HCT116 (cell line): ENCODE measurements around the gene MED19. TPM values are rescaled to one million over a fixed set of nuclear protein-coding genes. Genes with fewer than 3 reads are reported as not detected.

Experiments used
- ATAC-seq: fragments of 200-7000 bp; cut with Tn5 transposase; 2 replicates; pipeline ENCODE4 v1.9.1; 2020; ENCODE audit warnings: mild to moderate bottlenecking, moderate library complexity
- BruUV-seq: library from RNA; stranded (reverse); fragments of 400-500 nt; replicated peaks from 2 replicates; lab custom pipeline; 2021; lab: Mats Ljungman, UMichigan
- CTCF ChIA-PET: fragments of 300-600 bp; sonication (Branson Sonifier 250); formaldehyde crosslinking; loops from one replicate; lab custom pipeline; 2021; ENCODE audit warnings: antibody characterized with exemption; lab: Charles Lee
- POLR2A ChIA-PET: fragments of 300-600, 350-600 bp; sonication (Branson Sonifier 250); formaldehyde crosslinking; loops from one replicate; lab custom pipeline; 2021; ENCODE audit warnings: antibody characterized with exemption; lab: Charles Lee
- RAD21 ChIA-PET, 2 experiments: fragments of 300-600 bp; sonication (Branson Sonifier 250); formaldehyde crosslinking; loops; one replicate each; lab custom pipeline; 2023; ENCODE audit warnings: low total read pairs in 2 of 2; ENCODE audit not compliant: uncharacterized antibody in 2 of 2, unreplicated experiment in 2 of 2, low non-redundant PET in 1 of 2; lab: Charles Lee
- DNase-seq: peaks from one replicate; pipeline ENCODE4 v3.0.0-alpha.2; 2010; ENCODE audit warnings: low read depth, low spot score
- H2AFZ ChIP-seq: fragments of 200-600 bp; shearing (Covaris generic), sonication (generic); 2 replicates; pipeline ENCODE4 v1.6.1; 2017; ENCODE audit warnings: low read depth, mixed run types, mixed read lengths, antibody characterized with exemption, low read length; ENCODE audit not compliant: poor library complexity, severe bottlenecking
- H3K27ac ChIP-seq: 2 replicates; pipeline ENCODE4 v1.5.1; 2012; ENCODE audit warnings: low read depth, low read length
- H3K27me3 ChIP-seq: fragments of 200-600 bp; sonication (generic); 2 replicates; pipeline ENCODE4 v1.6.1; 2016; ENCODE audit warnings: mixed run types, low read length, mixed read lengths; ENCODE audit not compliant: insufficient read depth
- H3K36me3 ChIP-seq, 2 experiments: fragments of 200-500 bp in 1 of 2; fragments of 200-600 bp in 1 of 2; sonication (Bioruptor generic) in 1 of 2; sonication (generic) in 1 of 2; 2 replicates each; pipeline versions ENCODE4 v1.5.1 to v1.6.1; 2014 to 2016; ENCODE audit warnings: low read length in 2 of 2, inconsistent platforms in 1 of 2, mixed read lengths in 1 of 2, mixed run types in 1 of 2; ENCODE audit not compliant: insufficient read depth in 2 of 2, control insufficient read depth in 1 of 2
- H3K4me1 ChIP-seq, 2 experiments: fragments of 200-600 bp in 1 of 2; sonication (generic) in 1 of 2; 2 replicates each; pipeline versions ENCODE4 v1.5.1 to v1.6.1; 2012 to 2017; ENCODE audit warnings: low read length in 2 of 2, inconsistent platforms in 1 of 2, mild to moderate bottlenecking in 1 of 2, mixed read lengths in 1 of 2, mixed run types in 1 of 2, moderate library complexity in 1 of 2; ENCODE audit not compliant: insufficient read depth in 2 of 2, control insufficient read depth in 1 of 2
- H3K4me2 ChIP-seq: fragments of 200-600 bp; sonication (generic); 2 replicates; pipeline ENCODE4 v1.6.1; 2017; ENCODE audit warnings: mixed run types, low read length, mixed read lengths
- H3K4me3 ChIP-seq, 2 experiments: fragments of 200-600 bp in 1 of 2; sonication (generic) in 1 of 2; replicated peaks in 1 of 2; 2 replicates each; pipeline ENCODE4 v1.5.1; 2011 to 2016; ENCODE audit warnings: low read length in 2 of 2, control low read depth in 1 of 2, low read depth in 1 of 2, mild to moderate bottlenecking in 1 of 2, mixed read lengths in 1 of 2, mixed run types in 1 of 2
- H3K79me2 ChIP-seq: fragments of 200-600 bp; sonication (generic); 2 replicates; pipeline ENCODE4 v1.6.1; 2017; ENCODE audit warnings: mild to moderate bottlenecking, mixed run types, low read length, moderate library complexity, mixed read lengths; ENCODE audit not compliant: insufficient read depth
- H3K9ac ChIP-seq: fragments of 200-600 bp; sonication (generic); 2 replicates; pipeline ENCODE4 v1.6.1; 2016; ENCODE audit warnings: low read length, mixed read lengths
- H3K9me2 ChIP-seq: fragments of 200-600 bp; sonication (generic), shearing (Covaris generic); 2 replicates; pipeline ENCODE4 v1.6.1; 2017; ENCODE audit warnings: mixed run types, mild to moderate bottlenecking, moderate library complexity; ENCODE audit not compliant: insufficient read depth
- H3K9me3 ChIP-seq, 2 experiments: fragments of 200-500 bp in 1 of 2; fragments of 200-600 bp in 1 of 2; sonication (Bioruptor generic) in 1 of 2; sonication (generic) in 1 of 2; 2 replicates each; pipeline ENCODE4 v1.6.1; 2014 to 2017; ENCODE audit warnings: low read length in 2 of 2, mixed read lengths in 2 of 2, inconsistent platforms in 1 of 2, low read depth in 1 of 2, mild to moderate bottlenecking in 1 of 2, mixed run types in 1 of 2, moderate library complexity in 1 of 2; ENCODE audit not compliant: control insufficient read depth in 1 of 2, insufficient read depth in 1 of 2
- H4K20me1 ChIP-seq: fragments of 200-600 bp; sonication (generic), shearing (Covaris generic); 2 replicates; pipeline ENCODE4 v1.6.1; 2017; ENCODE audit warnings: mixed run types, mild to moderate bottlenecking, moderate library complexity; ENCODE audit not compliant: insufficient read depth
- CEBPB ChIP-seq: IDR thresholded peaks from 2 replicates; pipeline ENCODE4 v1.6.1; 2012; ENCODE audit warnings: low read depth
- CTCF ChIP-seq, 3 experiments: fragments of 200-600 bp in 1 of 3; sonication (generic) in 1 of 3; IDR thresholded peaks in 2 of 3; conservative IDR thresholded peaks in 1 of 3; 2 replicates each; pipeline ENCODE4 v1.5.1; 2012 to 2017; ENCODE audit warnings: low read depth in 2 of 3, low read length in 2 of 3, antibody characterized with exemption in 1 of 3, borderline replicate concordance in 1 of 3, control low read depth in 1 of 3, mild to moderate bottlenecking in 1 of 3, mixed read lengths in 1 of 3, mixed run types in 1 of 3, moderate library complexity in 1 of 3; ENCODE audit not compliant: insufficient read depth in 1 of 3
- ELF1 ChIP-seq: IDR thresholded peaks from 2 replicates; pipeline ENCODE4 v1.6.1; 2012; ENCODE audit warnings: low read depth, borderline replicate concordance
- EZH2phosphoT487 ChIP-seq: fragments of 200-600 bp; IDR thresholded peaks from 2 replicates; pipeline ENCODE4 v1.6.1; 2018; ENCODE audit warnings: antibody characterized with exemption, borderline replicate concordance
- JUND ChIP-seq: IDR thresholded peaks from 2 replicates; pipeline ENCODE4 v1.6.1; 2012
- POLR2A ChIP-seq: IDR thresholded peaks from 2 replicates; pipeline ENCODE4 v1.7.0; 2011; ENCODE audit warnings: borderline replicate concordance; ENCODE audit not compliant: insufficient read depth, insufficient read length; ENCODE audit errors: extremely low read depth
- POLR2AphosphoS5 ChIP-seq: IDR thresholded peaks from 2 replicates; pipeline ENCODE4 v1.6.1; 2011; ENCODE audit warnings: mild to moderate bottlenecking, low read depth, low read length, moderate library complexity
- RAD21 ChIP-seq: IDR thresholded peaks from 2 replicates; pipeline ENCODE4 v1.6.1; 2012; ENCODE audit warnings: low read depth, mild to moderate bottlenecking
- SIN3A ChIP-seq: IDR thresholded peaks from 2 replicates; pipeline ENCODE4 v1.6.1; 2012; ENCODE audit warnings: low read depth
- SP1 ChIP-seq: IDR thresholded peaks from 2 replicates; pipeline ENCODE4 v1.6.1; 2012; ENCODE audit warnings: low read depth
- TCF7L2 ChIP-seq: IDR thresholded peaks from 2 replicates; pipeline ENCODE4 v1.7.0; 2011; ENCODE audit warnings: borderline replicate concordance, inconsistent platforms; ENCODE audit not compliant: insufficient read depth, insufficient read length; ENCODE audit errors: extremely low read depth
- intact Hi-C: fragments of 100-400 bp; cut with micrococcal nuclease; formaldehyde crosslinking; loops from 2 replicates; pipeline ENCODE4 v1.10.0; 2022
- total RNA-seq: library from RNA; stranded (reverse); gene quantifications from one replicate; pipeline ENCODE4 v1.2.1, GENCODE V29; 2021; ENCODE audit not compliant: unreplicated experiment

Gene MED19
- total RNA-seq, 1 experiment from 2014 or later, result 18.0 TPM

GRCh38 chr11:57679396-57679795 lies 32.6 kb downstream of the MED19 start:
- H3K9ac ChIP-seq, result no peak overlapping the region
- DNase-seq (no peak), ATAC-seq (no peak)
- H3K36me3 ChIP-seq, result peaks cover 37% of the 10 kb centered on the region in 2 experiments; a peak in 3 of 4 replicates
- intact Hi-C loops, result no loop called here
- H3K4me2 ChIP-seq, result no peak overlapping the region
- ChIA-PET POLR2A (no interaction called here), RAD21 (no interaction called here), CTCF (no interaction called here)
- no peaks in the 10 kb centered on the region for H3K27me3 ChIP-seq
- no peaks in the 10 kb centered on the region for H3K9me3 ChIP-seq
- no peak overlapping the region for H3K27ac ChIP-seq
- peaks cover 4% of the 10 kb centered on the region; the same call in 1 of the 2 replicates for H4K20me1 ChIP-seq
- no peak overlapping the region for H2AFZ ChIP-seq
- BruUV-seq, result no TSS peak
- H3K4me1 ChIP-seq, result peaks cover 0 to 6% of the 10 kb centered on the region in 2 experiments; a peak in 1 of 4 replicates
- H3K9me2 ChIP-seq, result no peaks in the 10 kb centered on the region
- TF ChIP-seq CTCF (IDR thresholded peaks at IDR 0.05 in 2 of 3, conservative IDR thresholded peaks at IDR 0.05 in 1 of 3; ENCODE audit: borderline replicate concordance in 1 of 3, insufficient read depth in 1 of 3, low read depth in 2 of 3, low read length in 2 of 3) (no peak), POLR2A (no peak), JUND (no peak), TCF7L2 (no peak), RAD21 (no peak), ELF1 (no peak), CEBPB (no peak), EZH2phosphoT487 (no peak), POLR2AphosphoS5 (no peak), SP1 (no peak), SIN3A (no peak)
- peaks cover 90% of the 10 kb centered on the region for H3K79me2 ChIP-seq
- H3K4me3 ChIP-seq, result no peak overlapping the region
